Measurements from ENCODE around the gene TMCO2. TPM values are rescaled to one million over a fixed set of nuclear protein-coding genes. Genes with fewer than 3 reads are reported as not detected.

Gene TMCO2
- total RNA-seq, 1 donor from 2014 or later = not detected

DNA sequence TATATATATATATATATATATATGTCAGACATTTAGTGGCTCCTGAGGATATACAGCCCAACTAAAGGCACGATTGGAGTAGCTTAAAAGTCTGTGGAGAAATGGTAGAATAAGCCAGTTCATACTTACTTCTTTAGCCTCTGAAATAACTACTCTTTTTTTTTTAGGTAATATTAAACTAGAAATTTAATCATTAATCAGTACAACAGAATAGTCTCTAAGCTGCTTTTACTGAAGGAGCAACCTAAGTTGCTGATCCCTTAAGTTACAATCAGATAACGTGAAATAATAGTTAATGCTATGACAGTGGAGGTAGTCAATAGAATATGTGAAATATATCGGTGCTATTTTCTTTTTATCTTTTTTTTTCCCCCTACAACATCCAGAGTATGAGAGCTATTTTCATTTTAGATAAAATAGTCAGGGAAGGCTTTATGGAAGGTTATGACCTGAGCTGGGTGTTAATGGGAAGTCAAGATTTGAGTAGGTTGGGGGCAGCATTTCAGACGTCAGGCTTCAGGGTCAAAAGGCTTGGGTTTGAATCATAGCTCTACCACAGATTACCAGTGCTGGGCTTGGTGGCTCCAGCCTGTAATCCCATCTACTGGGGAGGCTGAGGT is 25.9 kb downstream of the TMCO2 start:
- intact Hi-C loops (cut with DNase I) = no loop called here
- Histone ChIP-seq H3K27me3 (no peaks in the 10 kb centered on the region), H3K27ac (no peak overlapping the region), H3K9me3 (no peaks in the 10 kb centered on the region), H3K4me3 (no peak overlapping the region), H3K36me3 (peaks cover 65% of the 10 kb centered on the region), H3K4me1 (no peaks in the 10 kb centered on the region)
- DNase-seq (no peak), ATAC-seq (no peak)
- TF ChIP-seq, protein P1, sequence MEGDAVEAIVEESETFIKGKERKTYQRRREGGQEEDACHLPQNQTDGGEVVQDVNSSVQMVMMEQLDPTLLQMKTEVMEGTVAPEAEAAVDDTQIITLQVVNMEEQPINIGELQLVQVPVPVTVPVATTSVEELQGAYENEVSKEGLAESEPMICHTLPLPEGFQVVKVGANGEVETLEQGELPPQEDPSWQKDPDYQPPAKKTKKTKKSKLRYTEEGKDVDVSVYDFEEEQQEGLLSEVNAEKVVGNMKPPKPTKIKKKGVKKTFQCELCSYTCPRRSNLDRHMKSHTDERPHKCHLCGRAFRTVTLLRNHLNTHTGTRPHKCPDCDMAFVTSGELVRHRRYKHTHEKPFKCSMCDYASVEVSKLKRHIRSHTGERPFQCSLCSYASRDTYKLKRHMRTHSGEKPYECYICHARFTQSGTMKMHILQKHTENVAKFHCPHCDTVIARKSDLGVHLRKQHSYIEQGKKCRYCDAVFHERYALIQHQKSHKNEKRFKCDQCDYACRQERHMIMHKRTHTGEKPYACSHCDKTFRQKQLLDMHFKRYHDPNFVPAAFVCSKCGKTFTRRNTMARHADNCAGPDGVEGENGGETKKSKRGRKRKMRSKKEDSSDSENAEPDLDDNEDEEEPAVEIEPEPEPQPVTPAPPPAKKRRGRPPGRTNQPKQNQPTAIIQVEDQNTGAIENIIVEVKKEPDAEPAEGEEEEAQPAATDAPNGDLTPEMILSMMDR (IDR thresholded peaks at IDR 0.05) = no peak

DNA sequence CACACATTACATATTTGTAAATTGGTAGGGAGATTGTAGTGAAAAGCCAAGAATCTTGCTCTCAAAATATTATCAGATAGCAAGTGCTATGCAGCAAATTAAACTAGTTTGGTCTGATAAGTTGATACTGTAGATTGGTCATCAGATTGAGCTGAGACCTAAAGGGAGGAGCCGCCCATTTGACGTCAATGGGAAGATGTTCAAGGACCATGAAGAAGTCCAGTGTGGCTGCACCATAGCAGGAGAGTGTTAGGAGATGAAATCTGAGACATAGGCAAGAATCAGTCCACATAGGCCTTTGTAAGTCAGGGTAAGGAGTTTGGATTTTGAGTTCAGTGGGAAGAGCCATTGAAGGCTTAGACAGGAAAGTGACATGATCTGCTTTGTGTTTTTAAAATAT is 26.6 kb downstream of the TMCO2 start:
- Histone ChIP-seq H3K4me1 (no peaks in the 10 kb centered on the region), H3K9me3 (no peaks in the 10 kb centered on the region), H3K36me3 (peaks cover 64% of the 10 kb centered on the region), H3K27ac (no peak overlapping the region), H3K27me3 (no peaks in the 10 kb centered on the region), H3K4me3 (no peak overlapping the region)
- intact Hi-C loops (cut with DNase I) = no loop called here
- TF ChIP-seq, protein P1 (IDR thresholded peaks at IDR 0.05) = no peak
- ATAC-seq = no peak
- no peak for DNase-seq

DNA sequence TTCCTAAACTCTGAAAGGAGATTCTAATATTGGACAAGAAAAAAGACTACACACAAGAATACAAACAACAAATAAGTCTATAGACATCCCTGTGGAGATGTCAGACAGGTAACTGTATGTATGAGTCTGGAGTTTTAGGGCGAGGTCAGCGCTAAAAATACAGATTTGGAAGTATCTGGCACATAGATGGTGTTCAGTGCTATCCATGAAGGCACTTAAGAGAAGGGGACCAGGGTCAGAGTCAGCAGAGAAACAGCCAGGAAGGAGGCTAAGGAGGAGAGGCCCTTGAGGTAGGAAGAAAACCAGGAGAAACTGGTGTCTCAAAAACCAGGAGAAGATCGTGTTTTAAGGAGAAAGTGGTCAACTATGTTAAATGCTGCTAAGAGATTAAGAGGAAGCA is 28.4 kb downstream of the TMCO2 start:
- intact Hi-C loops (cut with DNase I) = no loop called here
- no peak overlapping the region for H3K4me3 ChIP-seq
- ATAC-seq (no peak), DNase-seq (no peak)
- no peaks in the 10 kb centered on the region for H3K9me3 ChIP-seq
- no peak overlapping the region for H3K27ac ChIP-seq
- H3K4me1 ChIP-seq = no peaks in the 10 kb centered on the region
- H3K36me3 ChIP-seq = peaks cover 63% of the 10 kb centered on the region
- no peaks in the 10 kb centered on the region for H3K27me3 ChIP-seq
- TF ChIP-seq, protein P1 (IDR thresholded peaks at IDR 0.05) = no peak

DNA sequence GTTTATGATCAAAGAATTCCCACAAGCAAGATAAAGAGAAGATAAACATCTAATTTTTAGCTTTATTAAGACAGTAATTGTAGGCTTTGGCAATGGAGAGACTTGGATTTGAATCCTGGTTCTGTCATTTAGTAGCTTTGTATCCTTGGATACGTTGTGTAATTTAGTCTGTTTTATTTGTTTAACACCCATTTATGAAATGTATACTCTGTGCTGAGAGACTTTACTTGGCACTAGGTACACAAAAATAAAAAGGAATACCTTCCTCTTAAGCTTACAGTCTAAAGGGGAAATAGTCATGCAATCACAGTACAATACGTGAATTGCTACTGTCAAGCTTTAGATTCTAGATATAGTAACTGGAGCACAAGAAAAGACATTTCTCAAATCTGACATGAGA is 34.1 kb downstream of the TMCO2 start:
- no peak for DNase-seq
- H3K4me3 ChIP-seq = no peak overlapping the region
- H3K36me3 ChIP-seq = peaks cover 63% of the 10 kb centered on the region
- ATAC-seq = no peak
- H3K9me3 ChIP-seq = no peaks in the 10 kb centered on the region
- no peaks in the 10 kb centered on the region for H3K4me1 ChIP-seq
- intact Hi-C loops (cut with DNase I) = no loop called here
- no peaks in the 10 kb centered on the region for H3K27me3 ChIP-seq
- no peak overlapping the region for H3K27ac ChIP-seq
- TF ChIP-seq, protein P1 (IDR thresholded peaks at IDR 0.05) = no peak

DNA sequence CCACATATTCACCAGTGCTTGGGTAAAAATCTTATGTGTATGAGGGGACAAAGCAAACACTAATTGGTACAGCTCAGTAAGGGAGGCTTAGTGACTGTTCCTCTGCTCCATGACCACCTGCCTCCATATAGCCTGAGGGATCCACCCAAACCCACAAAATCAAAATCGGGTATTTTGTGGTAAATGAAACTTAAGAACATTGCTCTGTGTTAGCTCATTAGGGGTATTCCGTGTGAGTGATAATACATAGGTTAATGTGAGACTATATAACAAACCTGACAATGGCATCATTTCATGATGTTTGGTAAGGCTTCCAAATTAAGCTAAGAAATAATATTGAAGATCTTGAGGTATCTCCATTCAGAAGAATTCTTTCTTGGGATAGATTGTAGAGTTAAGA is 43.6 kb downstream of the TMCO2 start:
- no peak for ATAC-seq
- intact Hi-C loops (cut with DNase I) = no loop called here
- Histone ChIP-seq H3K9me3 (no peaks in the 10 kb centered on the region), H3K27me3 (no peaks in the 10 kb centered on the region), H3K27ac (no peak overlapping the region), H3K4me3 (no peak overlapping the region), H3K36me3 (peaks cover 77% of the 10 kb centered on the region), H3K4me1 (no peaks in the 10 kb centered on the region)
- no peak for DNase-seq
- TF ChIP-seq, protein P1 (IDR thresholded peaks at IDR 0.05) = no peak

All from upper lobe of right lung (tissue), 1 donor.